H9 (cell line): ENCODE results near the gene IL36RN. TPM values are rescaled to one million over a fixed set of nuclear protein-coding genes. Genes with fewer than 3 reads are reported as not detected.

Source experiments
- DNase-seq: peaks from one replicate; pipeline ENCODE4 v3.0.0-alpha.2; 2017
- H2AFZ ChIP-seq: one replicate; pipeline ENCODE4 v1.6.1; 2013; ENCODE audit warnings: mild to moderate bottlenecking, low read length, control low read depth, moderate library complexity
- H2AK5ac ChIP-seq: 2 replicates; pipeline ENCODE4 v1.6.1; 2013; ENCODE audit warnings: low read length, control low read depth, mixed read lengths; ENCODE audit not compliant: insufficient read length
- H2BK120ac ChIP-seq: one replicate; pipeline ENCODE4 v1.6.1; 2013; ENCODE audit warnings: low read depth, mild to moderate bottlenecking, low read length, control low read depth, inconsistent platforms; ENCODE audit not compliant: poor library complexity, severe bottlenecking
- H2BK12ac ChIP-seq: 2 replicates; pipeline ENCODE4 v1.6.1; 2013; ENCODE audit warnings: low read length, control low read depth, mixed read lengths, low read depth; ENCODE audit not compliant: insufficient read length
- H2BK15ac ChIP-seq: 2 replicates; pipeline ENCODE4 v1.6.1; 2013; ENCODE audit warnings: low read depth, low read length, control low read depth
- H2BK20ac ChIP-seq: one replicate; pipeline ENCODE4 v1.6.1; 2013; ENCODE audit warnings: low read depth, mild to moderate bottlenecking, low read length, control low read depth, inconsistent platforms; ENCODE audit not compliant: poor library complexity, severe bottlenecking
- H2BK5ac ChIP-seq: 2 replicates; pipeline ENCODE4 v1.6.1; 2013; ENCODE audit warnings: low read length, control low read depth, mixed read lengths; ENCODE audit not compliant: insufficient read length
- H3K14ac ChIP-seq: 2 replicates; pipeline ENCODE4 v1.6.1; 2013; ENCODE audit warnings: low read length, control low read depth; ENCODE audit not compliant: insufficient read depth
- H3K18ac ChIP-seq: 2 replicates; pipeline ENCODE4 v1.6.1; 2013; ENCODE audit warnings: low read depth, mild to moderate bottlenecking, mixed read lengths, low read length, control low read depth; ENCODE audit not compliant: insufficient read length
- H3K23ac ChIP-seq: 2 replicates; pipeline ENCODE4 v1.6.1; 2013; ENCODE audit warnings: low read length, control low read depth, mixed read lengths, low read depth; ENCODE audit not compliant: insufficient read length
- H3K23me2 ChIP-seq: 2 replicates; pipeline ENCODE4 v1.6.1; 2013; ENCODE audit warnings: low read depth, mild to moderate bottlenecking, mixed read lengths, low read length, control low read depth; ENCODE audit not compliant: insufficient read length, poor library complexity, severe bottlenecking
- H3K27ac ChIP-seq: 2 replicates; pipeline ENCODE4 v1.5.1; 2013; ENCODE audit warnings: low read length, control low read depth, mixed read lengths, low read depth; ENCODE audit not compliant: insufficient read length
- H3K27me3 ChIP-seq: 2 replicates; pipeline ENCODE4 v1.6.1; 2013; ENCODE audit warnings: low read length, control low read depth, inconsistent platforms; ENCODE audit not compliant: insufficient read depth
- H3K4ac ChIP-seq: 2 replicates; pipeline ENCODE4 v1.6.1; 2013; ENCODE audit warnings: low read depth, mild to moderate bottlenecking, control low read depth, inconsistent platforms, low read length, moderate library complexity
- H3K4me1 ChIP-seq: 2 replicates; pipeline ENCODE4 v1.6.1; 2013; ENCODE audit warnings: low read length, control low read depth, inconsistent platforms; ENCODE audit not compliant: insufficient read depth
- H3K4me2 ChIP-seq: 2 replicates; pipeline ENCODE4 v1.6.1; 2013; ENCODE audit warnings: low read length, control low read depth, mixed read lengths; ENCODE audit not compliant: insufficient read length, insufficient read depth
- H3K56ac ChIP-seq: 2 replicates; pipeline ENCODE4 v1.6.1; 2013; ENCODE audit warnings: low read depth, mild to moderate bottlenecking, mixed read lengths, low read length, control low read depth; ENCODE audit not compliant: insufficient read length
- H3K79me1 ChIP-seq: 2 replicates; pipeline ENCODE4 v1.6.1; 2013; ENCODE audit warnings: low read depth, mild to moderate bottlenecking, moderate library complexity, low read length, control low read depth, inconsistent platforms; ENCODE audit not compliant: insufficient read depth, poor library complexity, severe bottlenecking
- H3K79me2 ChIP-seq: 2 replicates; pipeline ENCODE4 v1.6.1; 2013; ENCODE audit warnings: low read length, control low read depth, inconsistent platforms; ENCODE audit not compliant: insufficient read depth
- H3K9ac ChIP-seq: 2 replicates; pipeline ENCODE4 v1.6.1; 2013; ENCODE audit warnings: low read length, control low read depth, mixed read lengths; ENCODE audit not compliant: insufficient read length; ENCODE audit errors: extremely low read depth
- H3K9me3 ChIP-seq: one replicate; pipeline ENCODE4 v1.6.1; 2013; ENCODE audit warnings: low read depth, low read length, inconsistent platforms; ENCODE audit not compliant: control insufficient read depth
- H3T11ph ChIP-seq: one replicate; pipeline ENCODE4 v1.6.1; 2013; ENCODE audit warnings: mild to moderate bottlenecking, low read length, control low read depth, inconsistent platforms
- H4K20me1 ChIP-seq: one replicate; pipeline ENCODE4 v1.6.1; 2013; ENCODE audit not compliant: control insufficient read depth, insufficient read length, insufficient read depth
- H4K5ac ChIP-seq: 2 replicates; pipeline ENCODE4 v1.6.1; 2013; ENCODE audit warnings: low read depth, mild to moderate bottlenecking, mixed read lengths, low read length, control low read depth; ENCODE audit not compliant: insufficient read length
- H4K8ac ChIP-seq: replicated peaks from 2 replicates; pipeline ENCODE4 v1.6.1; 2013; ENCODE audit warnings: low read length, control low read depth, mixed read lengths, low read depth; ENCODE audit not compliant: insufficient read length
- H4K91ac ChIP-seq: 2 replicates; pipeline ENCODE4 v1.6.1; 2013; ENCODE audit warnings: low read depth, mild to moderate bottlenecking, moderate library complexity, mixed read lengths, low read length, control low read depth; ENCODE audit not compliant: insufficient read length
- H3K27ac Mint-ChIP-seq, 3 experiments: 2 replicates in 2 of 3; 3 replicates in 1 of 3; pipeline ENCODE4 v1.8.0; 2020 to 2021; ENCODE audit warnings: mixed read lengths in 3 of 3, mild to moderate bottlenecking in 1 of 3, moderate library complexity in 1 of 3
- H3K27me3 Mint-ChIP-seq: 2 replicates; pipeline ENCODE4 v1.8.0; 2021; ENCODE audit warnings: low read depth, mild to moderate bottlenecking, moderate library complexity, mixed read lengths
- H3K36me3 Mint-ChIP-seq, 3 experiments: 2 replicates in 2 of 3; 3 replicates in 1 of 3; pipeline ENCODE4 v1.8.0; 2020 to 2021; ENCODE audit warnings: low read depth in 3 of 3, mixed read lengths in 3 of 3; ENCODE audit not compliant: insufficient read depth in 1 of 3
- H3K4me1 Mint-ChIP-seq, 2 experiments: 2 replicates each; pipeline ENCODE4 v1.8.0; 2020; ENCODE audit warnings: mixed read lengths in 2 of 2
- H3K4me3 Mint-ChIP-seq, 2 experiments: 2 replicates in 1 of 2; 3 replicates in 1 of 2; pipeline ENCODE4 v1.8.0; 2020 to 2021; ENCODE audit warnings: mild to moderate bottlenecking in 2 of 2, mixed read lengths in 2 of 2, moderate library complexity in 1 of 2
- H3K9me3 Mint-ChIP-seq, 2 experiments: 2 replicates in 1 of 2; 3 replicates in 1 of 2; pipeline ENCODE4 v1.8.0; 2020; ENCODE audit warnings: mild to moderate bottlenecking in 2 of 2, mixed read lengths in 2 of 2, moderate library complexity in 1 of 2
- CTCF ChIP-seq: fragments of 200-600 bp; sonication (generic); conservative IDR thresholded peaks from 3 replicates; pipeline ENCODE4 v1.8.0; 2021; ENCODE audit warnings: antibody characterized with exemption, mild to moderate bottlenecking
- WGBS: extraction: QIAGEN DNeasy Blood & Tissue Kit; methylation state at CpG from one replicate; pipeline ENCODE4 v1.1.7; 2013; ENCODE audit warnings: missing lambda C conversion rate, low lambda C conversion rate, mixed read lengths; ENCODE audit not compliant: insufficient read length; ENCODE audit errors: extremely low coverage; 5-methylcytosine and 5-hydroxymethylcytosine counted together
- total RNA-seq: library from RNA; stranded (reverse); gene quantifications from 2 replicates; pipeline ENCODE4 v1.2.1, GENCODE V29; 2021

Gene IL36RN
- total RNA-seq, 1 experiment from 2014 or later = not detected

GRCh38 chr2:113111121-113111520 lies 52.1 kb downstream of the IL36RN start:
- Mint-ChIP-seq H3K27ac (no peak overlapping the region), H3K9me3 (peaks cover 0 to 2% of the 10 kb centered on the region in 2 experiments; a peak in 1 of 5 replicates), H3K4me1 (no peaks in the 10 kb centered on the region), H3K4me3 (no peak overlapping the region), H3K36me3 (no peaks in the 10 kb centered on the region), H3K27me3 (no peaks in the 10 kb centered on the region; the same call in 1 of the 2 replicates)
- Histone ChIP-seq H3K9me3 (no peaks in the 10 kb centered on the region), H3K14ac (no peak overlapping the region), H2AFZ (no peak overlapping the region), H3K23me2 (no peaks in the 10 kb centered on the region), H3K18ac (no peak overlapping the region), H4K20me1 (no peaks in the 10 kb centered on the region), H2BK12ac (no peak overlapping the region), H3K4me2 (no peak overlapping the region), H4K5ac (no peak overlapping the region), H3K27me3 (no peaks in the 10 kb centered on the region), H2AK5ac (no peak overlapping the region), H4K8ac (no peak overlapping the region), H3K27ac (no peak overlapping the region), H3K9ac (no peak overlapping the region), H3T11ph (no peak overlapping the region), H3K79me1 (no peaks in the 10 kb centered on the region), H2BK20ac (no peak overlapping the region), H3K79me2 (no peaks in the 10 kb centered on the region), H3K23ac (no peak overlapping the region), H2BK120ac (no peak overlapping the region), H2BK5ac (no peak overlapping the region), H3K56ac (no peak overlapping the region), H2BK15ac (no peak overlapping the region), H3K4ac (no peak overlapping the region), H3K4me1 (peaks cover 5% of the 10 kb centered on the region; the same call in 1 of the 2 replicates), H4K91ac (no peak overlapping the region)
- no CpG with 5 or more reads among the region's 3 CpGs for WGBS
- no peak for TF ChIP-seq CTCF
- no peak for DNase-seq
